Measurements from ENCODE around the gene UBE2L5. TPM values are rescaled to one million over a fixed set of nuclear protein-coding genes. Genes with fewer than 3 reads are reported as not detected.
"Not testable (repeated sequence)": the region's sequence is repeated elsewhere in the genome, so short reads cannot be mapped to it uniquely, and the experiment has no call there.

The UBE2L5 gene
- total RNA-seq, 1 donor from 2014 or later: not detected

DNA sequence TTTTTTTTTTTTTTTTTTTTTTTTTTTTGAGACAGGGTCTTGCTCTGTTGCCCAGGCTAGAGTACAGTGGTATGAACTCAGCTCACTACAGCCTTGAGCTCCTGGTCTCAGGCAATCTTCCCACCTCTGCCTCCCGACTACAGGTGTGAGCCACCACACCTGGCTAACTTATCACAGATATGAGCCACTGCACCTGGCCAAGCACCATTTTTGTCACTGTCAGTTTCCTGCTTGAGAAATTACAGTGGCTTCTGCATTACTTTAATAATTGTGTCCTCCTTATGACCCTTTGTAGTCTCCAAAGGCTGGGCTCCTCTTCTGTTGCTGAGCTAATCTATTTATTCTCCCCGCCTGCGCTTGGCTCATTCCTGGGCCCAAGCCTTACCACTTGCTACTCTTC is 16.0 kb downstream of the UBE2L5 start:
- H3K4me3 Mint-ChIP-seq (ENCODE audit: unreplicated experiment): no peak overlapping the region
- Histone ChIP-seq H2AFZ (ENCODE audit: low read depth, low read length) (no peak overlapping the region), H3K4me2 (ENCODE audit: low read length) (no peak overlapping the region), H3K4me1 (ENCODE audit: insufficient read depth, low read length) (no peaks in the 10 kb centered on the region), H3K27ac (ENCODE audit: low read depth, low read length) (no peak overlapping the region), H3K79me2 (ENCODE audit: insufficient read depth, low read length) (no peaks in the 10 kb centered on the region), H3K27me3 (ENCODE audit: insufficient read depth, low read length) (no peaks in the 10 kb centered on the region), H3K36me3 (ENCODE audit: insufficient read depth, low read length) (no peaks in the 10 kb centered on the region), H3K9ac (ENCODE audit: low read length) (no peak overlapping the region), H3K4me3 (ENCODE audit: insufficient read depth, low read depth, low read length) (no peak overlapping the region), H3K9me3 (ENCODE audit: insufficient read depth, low read depth, low read length) (no peaks in the 10 kb centered on the region), H4K20me1 (ENCODE audit: insufficient read depth, low read length) (no peaks in the 10 kb centered on the region)
- H3K9me3 Mint-ChIP-seq (ENCODE audit: unreplicated experiment): no peaks in the 10 kb centered on the region
- no peaks in the 10 kb centered on the region for H3K4me1 Mint-ChIP-seq (ENCODE audit: low read depth, unreplicated experiment)
- FAIRE-seq (no peak), DNase-seq (ENCODE audit: low read depth) (no peak)
- peaks cover 11% of the 10 kb centered on the region for H3K27me3 Mint-ChIP-seq (ENCODE audit: low read depth, unreplicated experiment)
- TF ChIP-seq, protein P1, sequence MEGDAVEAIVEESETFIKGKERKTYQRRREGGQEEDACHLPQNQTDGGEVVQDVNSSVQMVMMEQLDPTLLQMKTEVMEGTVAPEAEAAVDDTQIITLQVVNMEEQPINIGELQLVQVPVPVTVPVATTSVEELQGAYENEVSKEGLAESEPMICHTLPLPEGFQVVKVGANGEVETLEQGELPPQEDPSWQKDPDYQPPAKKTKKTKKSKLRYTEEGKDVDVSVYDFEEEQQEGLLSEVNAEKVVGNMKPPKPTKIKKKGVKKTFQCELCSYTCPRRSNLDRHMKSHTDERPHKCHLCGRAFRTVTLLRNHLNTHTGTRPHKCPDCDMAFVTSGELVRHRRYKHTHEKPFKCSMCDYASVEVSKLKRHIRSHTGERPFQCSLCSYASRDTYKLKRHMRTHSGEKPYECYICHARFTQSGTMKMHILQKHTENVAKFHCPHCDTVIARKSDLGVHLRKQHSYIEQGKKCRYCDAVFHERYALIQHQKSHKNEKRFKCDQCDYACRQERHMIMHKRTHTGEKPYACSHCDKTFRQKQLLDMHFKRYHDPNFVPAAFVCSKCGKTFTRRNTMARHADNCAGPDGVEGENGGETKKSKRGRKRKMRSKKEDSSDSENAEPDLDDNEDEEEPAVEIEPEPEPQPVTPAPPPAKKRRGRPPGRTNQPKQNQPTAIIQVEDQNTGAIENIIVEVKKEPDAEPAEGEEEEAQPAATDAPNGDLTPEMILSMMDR (IDR thresholded peaks at IDR 0.05; ENCODE audit: insufficient read depth, low read depth, low read length): no peak
- TF ChIP-seq EZH2 (IDR thresholded peaks at IDR 0.05; ENCODE audit: insufficient read depth, low read length): no peak
- no peaks in the 10 kb centered on the region for H3K36me3 Mint-ChIP-seq (ENCODE audit: low read depth, unreplicated experiment)
- H3K27ac Mint-ChIP-seq (ENCODE audit: unreplicated experiment): no peak overlapping the region

- no peak for TF ChIP-seq EZH2 (IDR thresholded peaks at IDR 0.05; ENCODE audit: insufficient read depth, low read length)
- TF ChIP-seq, protein P1 (IDR thresholded peaks at IDR 0.05; ENCODE audit: insufficient read depth, low read depth, low read length): no peak
- Mint-ChIP-seq H3K27ac (ENCODE audit: unreplicated experiment) (no peak overlapping the region), H3K4me1 (ENCODE audit: low read depth, unreplicated experiment) (peaks cover 2% of the 10 kb centered on the region), H3K4me3 (ENCODE audit: unreplicated experiment) (no peak overlapping the region), H3K36me3 (ENCODE audit: low read depth, unreplicated experiment) (no peaks in the 10 kb centered on the region), H3K9me3 (ENCODE audit: unreplicated experiment) (no peaks in the 10 kb centered on the region), H3K27me3 (ENCODE audit: low read depth, unreplicated experiment) (peaks cover 11% of the 10 kb centered on the region)
- no peaks in the 10 kb centered on the region for H3K36me3 ChIP-seq (ENCODE audit: insufficient read depth, low read length)
- H3K79me2 ChIP-seq (ENCODE audit: insufficient read depth, low read length): no peaks in the 10 kb centered on the region
- no peaks in the 10 kb centered on the region for H3K27me3 ChIP-seq (ENCODE audit: insufficient read depth, low read length)
- no peak overlapping the region for H3K4me3 ChIP-seq (ENCODE audit: insufficient read depth, low read depth, low read length)
- FAIRE-seq (no peak), DNase-seq (ENCODE audit: low read depth) (peak; percentile 28)
- H3K4me1 ChIP-seq (ENCODE audit: insufficient read depth, low read length): peaks cover 9% of the 10 kb centered on the region
- no peaks in the 10 kb centered on the region for H4K20me1 ChIP-seq (ENCODE audit: insufficient read depth, low read length)
- no peak overlapping the region for H2AFZ ChIP-seq (ENCODE audit: low read depth, low read length)
- H3K9ac ChIP-seq (ENCODE audit: low read length): no peak overlapping the region
- H3K9me3 ChIP-seq (ENCODE audit: insufficient read depth, low read depth, low read length): no peaks in the 10 kb centered on the region
- no peak overlapping the region for H3K4me2 ChIP-seq (ENCODE audit: low read length)
- H3K27ac ChIP-seq (ENCODE audit: low read depth, low read length): no peak overlapping the region
Measured at GRCh38 chr13:30440910-30441703, 18.8 kb downstream of the UBE2L5 start.

DNA sequence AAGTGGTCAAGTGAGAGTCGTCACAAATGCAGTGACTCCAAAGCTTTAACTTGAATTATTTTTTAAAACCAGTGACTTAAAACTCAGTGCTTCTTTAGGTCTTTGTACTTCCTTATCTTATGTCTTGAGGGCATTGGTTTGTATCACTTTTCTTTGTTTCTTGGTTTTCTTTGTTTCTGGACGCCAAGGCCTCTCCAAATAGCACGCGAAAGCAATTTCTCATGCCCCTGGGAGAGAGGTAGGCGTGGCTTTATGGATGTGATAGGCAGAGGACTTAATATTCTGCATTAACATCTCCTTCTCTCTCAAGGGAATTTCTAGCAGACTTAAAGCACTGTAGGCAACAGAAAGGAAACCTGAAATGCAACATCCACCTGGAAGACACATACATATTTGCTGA is 20.6 kb downstream of the UBE2L5 start:
- H2AFZ ChIP-seq (ENCODE audit: low read depth, low read length): no peak overlapping the region
- FAIRE-seq (no peak), DNase-seq (ENCODE audit: low read depth) (no peak)
- no peaks in the 10 kb centered on the region for H3K79me2 ChIP-seq (ENCODE audit: insufficient read depth, low read length)
- TF ChIP-seq, protein P1 (IDR thresholded peaks at IDR 0.05; ENCODE audit: insufficient read depth, low read depth, low read length): no peak
- no peak for TF ChIP-seq EZH2 (IDR thresholded peaks at IDR 0.05; ENCODE audit: insufficient read depth, low read length)
- peaks cover 12% of the 10 kb centered on the region for H3K4me1 ChIP-seq (ENCODE audit: insufficient read depth, low read length)
- no peaks in the 10 kb centered on the region for H3K27me3 ChIP-seq (ENCODE audit: insufficient read depth, low read length)
- Mint-ChIP-seq H3K27me3 (ENCODE audit: low read depth, unreplicated experiment) (peaks cover 4% of the 10 kb centered on the region), H3K27ac (ENCODE audit: unreplicated experiment) (no peak overlapping the region), H3K9me3 (ENCODE audit: unreplicated experiment) (no peaks in the 10 kb centered on the region), H3K36me3 (ENCODE audit: low read depth, unreplicated experiment) (no peaks in the 10 kb centered on the region), H3K4me3 (ENCODE audit: unreplicated experiment) (no peak overlapping the region), H3K4me1 (ENCODE audit: low read depth, unreplicated experiment) (peaks cover 5% of the 10 kb centered on the region)
- H3K27ac ChIP-seq (ENCODE audit: low read depth, low read length): no peak overlapping the region
- no peak overlapping the region for H3K4me3 ChIP-seq (ENCODE audit: insufficient read depth, low read depth, low read length)
- no peak overlapping the region for H3K4me2 ChIP-seq (ENCODE audit: low read length)
- no peak overlapping the region for H3K9ac ChIP-seq (ENCODE audit: low read length)
- H3K36me3 ChIP-seq (ENCODE audit: insufficient read depth, low read length): no peaks in the 10 kb centered on the region
- no peaks in the 10 kb centered on the region for H4K20me1 ChIP-seq (ENCODE audit: insufficient read depth, low read length)
- H3K9me3 ChIP-seq (ENCODE audit: insufficient read depth, low read depth, low read length): no peaks in the 10 kb centered on the region

- H3K4me2 ChIP-seq (ENCODE audit: low read length); H3K9me3 ChIP-seq (ENCODE audit: insufficient read depth, low read depth, low read length); H3K27ac ChIP-seq (ENCODE audit: low read depth, low read length); H3K36me3 ChIP-seq (ENCODE audit: insufficient read depth, low read length); H3K36me3 Mint-ChIP-seq (ENCODE audit: low read depth, unreplicated experiment); DNase-seq (ENCODE audit: low read depth); H3K9me3 Mint-ChIP-seq (ENCODE audit: unreplicated experiment); H3K27ac Mint-ChIP-seq (ENCODE audit: unreplicated experiment); H3K79me2 ChIP-seq (ENCODE audit: insufficient read depth, low read length); H2AFZ ChIP-seq (ENCODE audit: low read depth, low read length); H3K4me1 Mint-ChIP-seq (ENCODE audit: low read depth, unreplicated experiment); H3K27me3 ChIP-seq (ENCODE audit: insufficient read depth, low read length); H3K27me3 Mint-ChIP-seq (ENCODE audit: low read depth, unreplicated experiment); H3K4me3 Mint-ChIP-seq (ENCODE audit: unreplicated experiment); FAIRE-seq; H3K9ac ChIP-seq (ENCODE audit: low read length); H3K4me3 ChIP-seq (ENCODE audit: insufficient read depth, low read depth, low read length); H4K20me1 ChIP-seq (ENCODE audit: insufficient read depth, low read length): not testable (repeated sequence)
- H3K4me1 ChIP-seq (ENCODE audit: insufficient read depth, low read length): peaks cover 12% of the 10 kb centered on the region
Measured at GRCh38 chr13:30443491-30443890, 21.2 kb downstream of the UBE2L5 start.

Data from astrocyte (in vitro differentiated cells and primary cell).